Osteoblast (primary cell): ENCODE measurements around the gene RAB36. TPM values are rescaled to one million over a fixed set of nuclear protein-coding genes. Genes with fewer than 3 reads are reported as not detected.

Source experiments
- DNase-seq: peaks from one replicate; pipeline ENCODE4 v3.0.0; 2011; ENCODE audit warnings: low spot score, mixed read lengths; ENCODE audit not compliant: insufficient read length; ENCODE audit errors: missing footprints
- H2AFZ ChIP-seq: 2 replicates; pipeline ENCODE4 v1.6.0; 2011; ENCODE audit warnings: mild to moderate bottlenecking, low read length
- H3K27ac ChIP-seq: 2 replicates; pipeline ENCODE4 v1.5.1; 2011; ENCODE audit warnings: mild to moderate bottlenecking, low read depth, low read length, moderate library complexity
- H3K27me3 ChIP-seq: 2 replicates; pipeline ENCODE4 v1.6.0; 2012; ENCODE audit warnings: mild to moderate bottlenecking, control low read depth, inconsistent platforms, low read length, moderate library complexity; ENCODE audit not compliant: insufficient read depth
- H3K36me3 ChIP-seq: 2 replicates; pipeline ENCODE4 v1.5.1; 2011; ENCODE audit warnings: mild to moderate bottlenecking, low read length, control low read depth, moderate library complexity; ENCODE audit not compliant: insufficient read depth
- H3K4me1 ChIP-seq: 2 replicates; pipeline ENCODE4 v1.5.1; 2011; ENCODE audit warnings: mild to moderate bottlenecking, low read length, control low read depth, moderate library complexity; ENCODE audit not compliant: insufficient read depth
- H3K4me2 ChIP-seq: 2 replicates; pipeline ENCODE4 v1.6.0; 2011; ENCODE audit warnings: mild to moderate bottlenecking, low read length; ENCODE audit not compliant: insufficient read depth
- H3K4me3 ChIP-seq: fragments of 200-600 bp; sonication (generic); 3 replicates; pipeline ENCODE4 v1.5.1; 2012; ENCODE audit warnings: mild to moderate bottlenecking, low read length, inconsistent platforms; ENCODE audit not compliant: insufficient read depth
- H3K79me2 ChIP-seq: 2 replicates; pipeline ENCODE4 v1.6.0; 2012; ENCODE audit warnings: mild to moderate bottlenecking, low read length, control low read depth, inconsistent platforms; ENCODE audit not compliant: insufficient read depth
- H3K9me3 ChIP-seq: 2 replicates; pipeline ENCODE4 v1.5.1; 2011; ENCODE audit warnings: low read depth, low read length, control low read depth
- H4K20me1 ChIP-seq: 2 replicates; pipeline ENCODE4 v1.6.0; 2012; ENCODE audit warnings: mild to moderate bottlenecking, low read length, control low read depth; ENCODE audit not compliant: insufficient read depth
- CTCF ChIP-seq: IDR thresholded peaks from 2 replicates; pipeline ENCODE4 v1.5.1; 2011; ENCODE audit warnings: mild to moderate bottlenecking, low read depth, low read length, moderate library complexity; ENCODE audit errors: extremely low read depth
- total RNA-seq: library from RNA; depleted of rRNA; stranded (reverse); fragments of >200 nt; gene quantifications from 2 replicates; pipeline ENCODE4 v1.2.3, GENCODE V29; 2012

Gene RAB36
- total RNA-seq, 1 donor: 7.6 TPM

- Histone ChIP-seq H3K4me1 (no peaks in the 10 kb centered on the region), H3K36me3 (no peaks in the 10 kb centered on the region), H3K9me3 (no peaks in the 10 kb centered on the region), H4K20me1 (no peaks in the 10 kb centered on the region), H3K79me2 (no peaks in the 10 kb centered on the region), H3K27ac (no peak overlapping the region), H3K27me3 (no peaks in the 10 kb centered on the region), H2AFZ (no peak overlapping the region), H3K4me3 (no peak overlapping the region), H3K4me2 (no peak overlapping the region)
- no peak for TF ChIP-seq CTCF
- DNase-seq: no peak
Observed at GRCh38 chr22:23104187-23104971, 40.9 kb upstream of the RAB36 start.

GRCh38 chr22:23105304-23105703, 40.0 kb upstream of the RAB36 start:
- no peak overlapping the region for H3K4me2 ChIP-seq
- H3K27ac ChIP-seq: no peak overlapping the region
- H3K36me3 ChIP-seq: no peaks in the 10 kb centered on the region
- no peak overlapping the region for H2AFZ ChIP-seq
- H3K4me3 ChIP-seq: no peak overlapping the region
- no peaks in the 10 kb centered on the region for H3K9me3 ChIP-seq
- no peaks in the 10 kb centered on the region for H3K27me3 ChIP-seq
- no peaks in the 10 kb centered on the region for H3K4me1 ChIP-seq
- TF ChIP-seq CTCF: no peak
- no peaks in the 10 kb centered on the region for H3K79me2 ChIP-seq
- DNase-seq: no peak
- H4K20me1 ChIP-seq: no peaks in the 10 kb centered on the region

- Histone ChIP-seq H3K27me3 (no peaks in the 10 kb centered on the region), H3K79me2 (no peaks in the 10 kb centered on the region), H4K20me1 (no peaks in the 10 kb centered on the region), H3K4me2 (no peak overlapping the region), H3K4me3 (no peak overlapping the region), H3K27ac (no peak overlapping the region), H3K4me1 (no peaks in the 10 kb centered on the region), H3K9me3 (no peaks in the 10 kb centered on the region), H3K36me3 (no peaks in the 10 kb centered on the region), H2AFZ (no peak overlapping the region)
- no peak for TF ChIP-seq CTCF
- DNase-seq: no peak
Observed at GRCh38 chr22:23105919-23106318, 39.4 kb upstream of the RAB36 start.

GRCh38 chr22:23106344-23106743, 38.9 kb upstream of the RAB36 start:
- H3K27me3 ChIP-seq: no peaks in the 10 kb centered on the region
- no peaks in the 10 kb centered on the region for H3K4me1 ChIP-seq
- no peaks in the 10 kb centered on the region for H3K79me2 ChIP-seq
- no peak overlapping the region for H3K27ac ChIP-seq
- TF ChIP-seq CTCF: no peak
- H3K9me3 ChIP-seq: no peaks in the 10 kb centered on the region
- no peak overlapping the region for H3K4me2 ChIP-seq
- no peak overlapping the region for H2AFZ ChIP-seq
- H3K4me3 ChIP-seq: no peak overlapping the region
- H4K20me1 ChIP-seq: no peaks in the 10 kb centered on the region
- no peak for DNase-seq
- no peaks in the 10 kb centered on the region for H3K36me3 ChIP-seq
